Testis (tissue), 2 donors: ENCODE results near the gene LRRFIP2.
"Not testable (repeated sequence)": the region's sequence is repeated elsewhere in the genome, so short reads cannot be mapped to it uniquely, and the experiment has no call there.

ENCODE experiments used
- POLR2A ChIP-seq: fragments of 450-650 bp; IDR thresholded peaks from one replicate; pipeline ENCODE4 v1.6.1; 2017; ENCODE audit warnings: antibody characterized with exemption, mild to moderate bottlenecking, moderate library complexity
- TF ChIP-seq, protein P1 (sequence below), 3 experiments: fragments of 450-650 bp in 2 of 3; fragments of 200-600 bp in 1 of 3; sonication (generic) in 1 of 3; IDR thresholded peaks; one replicate each; pipeline ENCODE4 v1.5.1; 2016 to 2019; ENCODE audit warnings: antibody characterized with exemption in 3 of 3, mild to moderate bottlenecking in 2 of 3, moderate library complexity in 1 of 3

- not testable (repeated sequence) for TF ChIP-seq POLR2A
- TF ChIP-seq, protein P1, sequence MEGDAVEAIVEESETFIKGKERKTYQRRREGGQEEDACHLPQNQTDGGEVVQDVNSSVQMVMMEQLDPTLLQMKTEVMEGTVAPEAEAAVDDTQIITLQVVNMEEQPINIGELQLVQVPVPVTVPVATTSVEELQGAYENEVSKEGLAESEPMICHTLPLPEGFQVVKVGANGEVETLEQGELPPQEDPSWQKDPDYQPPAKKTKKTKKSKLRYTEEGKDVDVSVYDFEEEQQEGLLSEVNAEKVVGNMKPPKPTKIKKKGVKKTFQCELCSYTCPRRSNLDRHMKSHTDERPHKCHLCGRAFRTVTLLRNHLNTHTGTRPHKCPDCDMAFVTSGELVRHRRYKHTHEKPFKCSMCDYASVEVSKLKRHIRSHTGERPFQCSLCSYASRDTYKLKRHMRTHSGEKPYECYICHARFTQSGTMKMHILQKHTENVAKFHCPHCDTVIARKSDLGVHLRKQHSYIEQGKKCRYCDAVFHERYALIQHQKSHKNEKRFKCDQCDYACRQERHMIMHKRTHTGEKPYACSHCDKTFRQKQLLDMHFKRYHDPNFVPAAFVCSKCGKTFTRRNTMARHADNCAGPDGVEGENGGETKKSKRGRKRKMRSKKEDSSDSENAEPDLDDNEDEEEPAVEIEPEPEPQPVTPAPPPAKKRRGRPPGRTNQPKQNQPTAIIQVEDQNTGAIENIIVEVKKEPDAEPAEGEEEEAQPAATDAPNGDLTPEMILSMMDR (IDR thresholded peaks at IDR 0.05): not testable (repeated sequence)
These were observed 119.3 kb downstream of the LRRFIP2 start for GRCh38 chr3:37055077-37055476.
